Gastroesophageal sphincter (tissue), 3 donors: Measurements from ENCODE around the gene NBPF4.
A peak's percentile ranks its signal among the peaks of the same experiment; 100 is the strongest.
"Not testable (repeated sequence)": the region's sequence is repeated elsewhere in the genome, so short reads cannot be mapped to it uniquely, and the experiment has no call there.

Experiments
- EP300 ChIP-seq: sonication (generic); formaldehyde crosslinking; IDR thresholded peaks from one replicate; pipeline ENCODE4 v1.6.1; 2017; ENCODE audit warnings: antibody characterized with exemption, mild to moderate bottlenecking
- POLR2A ChIP-seq, 2 donors: fragments of 450-650 bp; IDR thresholded peaks; one replicate each; pipeline ENCODE4 v1.6.1; 2017; ENCODE audit warnings: antibody characterized with exemption in 2 of 2, mild to moderate bottlenecking in 2 of 2, moderate library complexity in 1 of 2
- TF ChIP-seq, protein P1 (sequence below), 4 experiments: fragments of 200-600 bp in 2 of 4; fragments of 450-650 bp in 2 of 4; sonication (generic) in 1 of 4; IDR thresholded peaks; one replicate each; pipeline ENCODE4 v1.5.1; 2017 to 2019; ENCODE audit warnings: antibody characterized with exemption in 4 of 4, mild to moderate bottlenecking in 2 of 4, moderate library complexity in 2 of 4

- TF ChIP-seq, protein P1, sequence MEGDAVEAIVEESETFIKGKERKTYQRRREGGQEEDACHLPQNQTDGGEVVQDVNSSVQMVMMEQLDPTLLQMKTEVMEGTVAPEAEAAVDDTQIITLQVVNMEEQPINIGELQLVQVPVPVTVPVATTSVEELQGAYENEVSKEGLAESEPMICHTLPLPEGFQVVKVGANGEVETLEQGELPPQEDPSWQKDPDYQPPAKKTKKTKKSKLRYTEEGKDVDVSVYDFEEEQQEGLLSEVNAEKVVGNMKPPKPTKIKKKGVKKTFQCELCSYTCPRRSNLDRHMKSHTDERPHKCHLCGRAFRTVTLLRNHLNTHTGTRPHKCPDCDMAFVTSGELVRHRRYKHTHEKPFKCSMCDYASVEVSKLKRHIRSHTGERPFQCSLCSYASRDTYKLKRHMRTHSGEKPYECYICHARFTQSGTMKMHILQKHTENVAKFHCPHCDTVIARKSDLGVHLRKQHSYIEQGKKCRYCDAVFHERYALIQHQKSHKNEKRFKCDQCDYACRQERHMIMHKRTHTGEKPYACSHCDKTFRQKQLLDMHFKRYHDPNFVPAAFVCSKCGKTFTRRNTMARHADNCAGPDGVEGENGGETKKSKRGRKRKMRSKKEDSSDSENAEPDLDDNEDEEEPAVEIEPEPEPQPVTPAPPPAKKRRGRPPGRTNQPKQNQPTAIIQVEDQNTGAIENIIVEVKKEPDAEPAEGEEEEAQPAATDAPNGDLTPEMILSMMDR (IDR thresholded peaks at IDR 0.05) = peak in 2 of 4 experiments; percentile 47 to 49
- TF ChIP-seq POLR2A (IDR thresholded peaks at IDR 0.05); EP300: not testable (repeated sequence)
Measured at GRCh38 chr1:108214641-108215465, 29.0 kb downstream of the NBPF4 start.
